Endothelial cell of umbilical vein (primary cell): ENCODE data around the gene ALOX5. TPM values are rescaled to one million over a fixed set of nuclear protein-coding genes. Genes with fewer than 3 reads are reported as not detected.

Experiments used
- BruUV-seq: library from RNA; stranded (reverse); fragments of 400-500 nt; replicated peaks from 2 replicates; lab custom pipeline; 2021; lab: Mats Ljungman, UMichigan
- CTCF ChIA-PET: fragments of 300-600, 350-600 bp; sonication (Branson Sonifier 250); formaldehyde crosslinking; loops from one replicate; lab custom pipeline; 2021; ENCODE audit warnings: antibody characterized with exemption, inconsistent platforms; lab: Charles Lee
- POLR2A ChIA-PET: fragments of 300-600, 350-600 bp; sonication (Branson Sonifier 250); formaldehyde crosslinking; loops from one replicate; lab custom pipeline; 2021; ENCODE audit warnings: antibody characterized with exemption, inconsistent platforms; lab: Charles Lee
- DNase-seq: peaks from one replicate; pipeline ENCODE4 v3.0.0-alpha.2; 2011; ENCODE audit warnings: low read depth, low spot score
- FAIRE-seq: peaks from 2 replicates; lab custom pipeline; 2011; peaks lifted over from hg19 to GRCh38; lab: Jason Lieb, UNC
- H2AFZ ChIP-seq: 2 replicates; pipeline ENCODE4 v1.6.0; 2012; ENCODE audit warnings: low read depth, low read length, control low read depth, inconsistent platforms
- H3K27ac ChIP-seq: 2 replicates; pipeline ENCODE4 v1.5.1; 2011; ENCODE audit warnings: low read depth, mild to moderate bottlenecking, control low read depth, low read length, moderate library complexity; ENCODE audit not compliant: insufficient read depth
- H3K27me3 ChIP-seq, 2 experiments: 2 replicates each; pipeline versions ENCODE4 v1.6.0 to v1.6.1; 2011; ENCODE audit warnings: low read length in 2 of 2, mixed read lengths in 1 of 2; ENCODE audit not compliant: control insufficient read depth in 2 of 2, insufficient read depth in 2 of 2
- H3K36me3 ChIP-seq, 2 experiments: 2 replicates in 1 of 2; 3 replicates in 1 of 2; pipeline ENCODE4 v1.5.1; 2011; ENCODE audit warnings: low read length in 2 of 2, mild to moderate bottlenecking in 1 of 2, moderate library complexity in 1 of 2; ENCODE audit not compliant: control insufficient read depth in 2 of 2, insufficient read depth in 2 of 2; ENCODE audit errors: extremely low read depth in 1 of 2
- H3K4me1 ChIP-seq: 3 replicates; pipeline ENCODE4 v1.5.1; 2011; ENCODE audit warnings: mild to moderate bottlenecking, low read length; ENCODE audit not compliant: control insufficient read depth, insufficient read depth; ENCODE audit errors: extremely low read depth
- H3K4me2 ChIP-seq: 2 replicates; pipeline ENCODE4 v1.6.1; 2011; ENCODE audit warnings: low read length, control low read depth, mixed read lengths; ENCODE audit not compliant: insufficient read depth
- H3K4me3 ChIP-seq, 3 experiments: fragments of 200-600 bp in 1 of 3; sonication (generic), shearing (Covaris generic) in 1 of 3; replicated peaks in 1 of 3; 2 replicates each; pipeline ENCODE4 v1.5.1; 2011 to 2016; ENCODE audit warnings: control low read depth in 3 of 3, low read length in 3 of 3, mild to moderate bottlenecking in 2 of 3, inconsistent platforms in 1 of 3, low read depth in 1 of 3, moderate library complexity in 1 of 3; ENCODE audit not compliant: insufficient read depth in 1 of 3
- H3K79me2 ChIP-seq: 2 replicates; pipeline ENCODE4 v1.6.0; 2012; ENCODE audit warnings: low read length, inconsistent platforms; ENCODE audit not compliant: control insufficient read depth, insufficient read depth
- H3K9ac ChIP-seq: replicated peaks from 2 replicates; pipeline ENCODE3; 2011; ENCODE audit warnings: low read length, control low read depth; ENCODE audit not compliant: insufficient read depth; ENCODE audit errors: extremely low read depth
- H3K9me1 ChIP-seq: replicated peaks from 3 replicates; pipeline ENCODE4 v1.6.0; 2011; ENCODE audit warnings: mild to moderate bottlenecking, low read length; ENCODE audit not compliant: control insufficient read depth, insufficient read depth; ENCODE audit errors: extremely low read depth
- H3K9me3 ChIP-seq: replicated peaks from 2 replicates; pipeline ENCODE4 v1.5.1; 2012; ENCODE audit warnings: low read length, inconsistent platforms; ENCODE audit not compliant: control insufficient read depth, insufficient read depth
- H4K20me1 ChIP-seq: replicated peaks from 2 replicates; pipeline ENCODE3; 2011; ENCODE audit warnings: mild to moderate bottlenecking, low read length; ENCODE audit not compliant: control insufficient read depth, insufficient read depth; ENCODE audit errors: extremely low read depth
- EZH2 ChIP-seq: IDR thresholded peaks from 2 replicates; pipeline ENCODE4 v1.6.1; 2012; ENCODE audit warnings: borderline replicate concordance, low read depth, mild to moderate bottlenecking, moderate library complexity, low read length, inconsistent platforms; ENCODE audit not compliant: severe bottlenecking
- FOS ChIP-seq: IDR thresholded peaks from 2 replicates; pipeline ENCODE4 v1.6.1; 2011; ENCODE audit warnings: mild to moderate bottlenecking, low read length, moderate library complexity, borderline replicate concordance; ENCODE audit not compliant: insufficient read depth
- GATA2 ChIP-seq: IDR thresholded peaks from 2 replicates; pipeline ENCODE4 v1.7.0; 2011; ENCODE audit warnings: low read depth, mild to moderate bottlenecking, moderate library complexity, mixed read lengths, low read length; ENCODE audit not compliant: insufficient read length, insufficient read depth
- JUN ChIP-seq: IDR thresholded peaks from 2 replicates; pipeline ENCODE4 v1.6.1; 2011; ENCODE audit warnings: borderline replicate concordance, low read depth; ENCODE audit not compliant: insufficient read length, insufficient read depth
- MYC ChIP-seq: IDR thresholded peaks from one replicate; pipeline ENCODE4 v1.6.1; 2011; ENCODE audit warnings: mild to moderate bottlenecking, low read depth, low read length
- POLR2A ChIP-seq: IDR thresholded peaks from 2 replicates; pipeline ENCODE4 v1.6.1; 2012; ENCODE audit warnings: low read depth, mild to moderate bottlenecking, control low read depth, low read length
- POLR2AphosphoS5 ChIP-seq: IDR thresholded peaks from 2 replicates; pipeline ENCODE4 v1.6.1; 2012; ENCODE audit warnings: low read depth, mild to moderate bottlenecking, control low read depth, low read length, moderate library complexity; ENCODE audit not compliant: insufficient read depth
- dilution Hi-C: fragments of 300-500 bp; cut with MboI; formaldehyde crosslinking; loops from one replicate; pipeline ENCODE4 v1.15.0; 2019; ENCODE audit warnings: low sequenced_read_pairs; ENCODE audit not compliant: extremely low pct_ligation_motif_present
- intact Hi-C: fragments of 100-400 bp; cut with micrococcal nuclease; formaldehyde crosslinking; loops from one replicate; pipeline ENCODE4 v1.10.0; 2022
- polyA plus RNA-seq, 4 experiments: library from polyadenylated mRNA; depleted of rRNA in 3 of 4; stranded (reverse) in 3 of 4; unstranded in 1 of 4; fragments of >200 nt; gene quantifications; 2 replicates each; pipeline versions ENCODE4 v1.2.1 to v1.2.3, GENCODE V29; 2011 to 2012; ENCODE audit warnings: missing spikeins in 1 of 4
- total RNA-seq: library from RNA; stranded (reverse); gene quantifications from 2 replicates; pipeline ENCODE4 v1.2.3, GENCODE V29; 2021
- TF ChIP-seq, protein P1 (sequence below), 2 donors: IDR thresholded peaks; 1 replicate in 1 of 2; 2 replicates in 1 of 2; pipeline ENCODE4 v1.5.1; 2011; ENCODE audit warnings: low read length in 2 of 2, mild to moderate bottlenecking in 2 of 2, moderate library complexity in 2 of 2, control low read depth in 1 of 2, inconsistent platforms in 1 of 2, low read depth in 1 of 2; ENCODE audit not compliant: insufficient read depth in 1 of 2; ENCODE audit errors: extremely low read depth in 1 of 2
- TF ChIP-seq, protein P2 (sequence below): IDR thresholded peaks from 2 replicates; pipeline ENCODE4 v1.6.1; 2011; ENCODE audit not compliant: insufficient read depth, insufficient read length

The ALOX5 gene
- total and polyA plus RNA-seq, 2 donors (not counting 3 experiments of a cell fraction or from before 2014, with no cell fraction given), result 0.04 TPM; not detected in 1

DNA sequence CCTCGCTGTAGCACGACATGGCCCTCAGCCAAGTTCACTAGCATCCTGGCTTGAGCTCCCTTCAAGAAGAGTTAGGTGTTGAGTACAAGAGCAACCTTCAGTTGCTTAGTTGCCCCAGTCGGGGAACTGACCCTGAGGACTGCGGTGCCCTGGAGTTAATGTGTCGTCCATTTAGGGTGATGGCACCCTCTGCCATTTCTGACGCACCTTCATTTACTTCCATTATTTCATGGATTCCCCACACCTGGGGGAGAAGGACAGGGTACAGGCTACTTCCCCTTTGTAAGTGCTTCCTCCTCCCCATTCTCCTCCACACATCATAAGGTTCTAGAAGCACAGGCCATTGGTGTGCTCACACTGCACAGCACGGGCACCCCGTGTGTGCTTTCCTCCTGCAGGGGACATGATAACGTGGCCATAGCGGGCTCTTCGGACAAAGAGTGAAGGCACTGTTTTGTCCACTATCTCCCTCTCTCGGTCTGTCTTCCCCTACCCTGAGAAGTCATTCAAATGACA is 1.8 kb downstream of the ALOX5 start:
- Histone ChIP-seq H3K4me2 (no peak overlapping the region), H4K20me1 (no peaks in the 10 kb centered on the region), H3K4me3 (no peak overlapping the region), H3K27me3 (peaks cover 24 to 44% of the 10 kb centered on the region in 2 experiments), H3K4me1 (peaks cover 8% of the 10 kb centered on the region), H3K9me3 (no peaks in the 10 kb centered on the region), H3K36me3 (no peaks in the 10 kb centered on the region), H3K79me2 (no peaks in the 10 kb centered on the region), H3K27ac (no peak overlapping the region), H3K9ac (no peak overlapping the region), H2AFZ (no peak overlapping the region), H3K9me1 (no peaks in the 10 kb centered on the region)
- intact Hi-C loops, result no loop called here
- dilution Hi-C loops, result no loop called here
- CTCF ChIA-PET, result no interaction called here
- no peak for FAIRE-seq
- no TSS peak for BruUV-seq
- TF ChIP-seq EZH2, result no peak
- no peak for TF ChIP-seq POLR2A
- TF ChIP-seq, protein P1, sequence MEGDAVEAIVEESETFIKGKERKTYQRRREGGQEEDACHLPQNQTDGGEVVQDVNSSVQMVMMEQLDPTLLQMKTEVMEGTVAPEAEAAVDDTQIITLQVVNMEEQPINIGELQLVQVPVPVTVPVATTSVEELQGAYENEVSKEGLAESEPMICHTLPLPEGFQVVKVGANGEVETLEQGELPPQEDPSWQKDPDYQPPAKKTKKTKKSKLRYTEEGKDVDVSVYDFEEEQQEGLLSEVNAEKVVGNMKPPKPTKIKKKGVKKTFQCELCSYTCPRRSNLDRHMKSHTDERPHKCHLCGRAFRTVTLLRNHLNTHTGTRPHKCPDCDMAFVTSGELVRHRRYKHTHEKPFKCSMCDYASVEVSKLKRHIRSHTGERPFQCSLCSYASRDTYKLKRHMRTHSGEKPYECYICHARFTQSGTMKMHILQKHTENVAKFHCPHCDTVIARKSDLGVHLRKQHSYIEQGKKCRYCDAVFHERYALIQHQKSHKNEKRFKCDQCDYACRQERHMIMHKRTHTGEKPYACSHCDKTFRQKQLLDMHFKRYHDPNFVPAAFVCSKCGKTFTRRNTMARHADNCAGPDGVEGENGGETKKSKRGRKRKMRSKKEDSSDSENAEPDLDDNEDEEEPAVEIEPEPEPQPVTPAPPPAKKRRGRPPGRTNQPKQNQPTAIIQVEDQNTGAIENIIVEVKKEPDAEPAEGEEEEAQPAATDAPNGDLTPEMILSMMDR (IDR thresholded peaks at IDR 0.05; ENCODE audit: extremely low read depth in 1 of 2, insufficient read depth in 1 of 2, low read depth in 1 of 2, low read length in 2 of 2), result no peak
- TF ChIP-seq POLR2AphosphoS5, result no peak
- no peak for TF ChIP-seq FOS
- TF ChIP-seq, protein P2, sequence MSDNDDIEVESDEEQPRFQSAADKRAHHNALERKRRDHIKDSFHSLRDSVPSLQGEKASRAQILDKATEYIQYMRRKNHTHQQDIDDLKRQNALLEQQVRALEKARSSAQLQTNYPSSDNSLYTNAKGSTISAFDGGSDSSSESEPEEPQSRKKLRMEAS, result no peak
- no peak for TF ChIP-seq GATA2
- no peak for TF ChIP-seq MYC
- TF ChIP-seq JUN, result no peak
- POLR2A ChIA-PET, result no interaction called here
- no peak for DNase-seq
